Liver (tissue), 9 donors: Measurements from ENCODE around the gene MYO16. TPM values are rescaled to one million over a fixed set of nuclear protein-coding genes. Genes with fewer than 3 reads are reported as not detected.

Experiments used
- DNase-seq: peaks from one replicate; pipeline ENCODE4 v3.0.0-alpha.2; 2017; ENCODE audit warnings: low spot score
- H3K27ac ChIP-seq, 2 donors: one replicate each; pipeline ENCODE4 v1.7.0; 2013; ENCODE audit warnings: inconsistent platforms in 2 of 2, low read length in 2 of 2, control low read depth in 1 of 2, low read depth in 1 of 2, mild to moderate bottlenecking in 1 of 2
- H3K27me3 ChIP-seq, 4 donors: one replicate each; pipeline versions ENCODE4 v1.6.1 to v1.7.0; 2013; ENCODE audit warnings: low read length in 3 of 4, inconsistent platforms in 1 of 4, mild to moderate bottlenecking in 1 of 4, moderate library complexity in 1 of 4; ENCODE audit not compliant: control insufficient read depth in 4 of 4, insufficient read depth in 4 of 4
- H3K36me3 ChIP-seq, 4 donors: one replicate each; pipeline versions ENCODE4 v1.6.1 to v1.7.0; 2013; ENCODE audit warnings: low read length in 3 of 4, mild to moderate bottlenecking in 3 of 4, low read depth in 1 of 4, moderate library complexity in 1 of 4; ENCODE audit not compliant: control insufficient read depth in 4 of 4, insufficient read depth in 3 of 4
- H3K4me1 ChIP-seq, 4 donors: one replicate each; pipeline versions ENCODE4 v1.6.1 to v1.7.0; 2013; ENCODE audit warnings: low read length in 3 of 4, mild to moderate bottlenecking in 3 of 4, moderate library complexity in 1 of 4; ENCODE audit not compliant: control insufficient read depth in 4 of 4, insufficient read depth in 4 of 4
- H3K4me3 ChIP-seq, 3 donors: one replicate each; pipeline versions ENCODE4 v1.6.1 to v1.7.0; 2013; ENCODE audit warnings: low read length in 3 of 3, control low read depth in 1 of 3, low read depth in 1 of 3, mild to moderate bottlenecking in 1 of 3
- H3K9ac ChIP-seq, 2 donors: one replicate each; pipeline ENCODE4 v1.7.0; 2013; ENCODE audit warnings: low read length in 2 of 2, mild to moderate bottlenecking in 2 of 2, moderate library complexity in 2 of 2, control low read depth in 1 of 2, low read depth in 1 of 2
- H3K9me3 ChIP-seq, 4 donors: one replicate each; pipeline versions ENCODE4 v1.6.1 to v1.7.0; 2013; ENCODE audit warnings: low read length in 3 of 4; ENCODE audit not compliant: control insufficient read depth in 4 of 4
- ATF3 ChIP-seq: IDR thresholded peaks from 2 replicates; pipeline ENCODE4 v1.6.1; 2016; ENCODE audit warnings: antibody characterized with exemption
- CTCF ChIP-seq: fragments of 150-350 bp; IDR thresholded peaks from 2 replicates; pipeline ENCODE4 v1.5.1; 2017; ENCODE audit warnings: improper control_type of control experiment, low read depth, low read length; ENCODE audit not compliant: missing input control
- EGR1 ChIP-seq, 2 donors: IDR thresholded peaks; 2 replicates each; pipeline ENCODE4 v1.6.1; 2016 to 2018; ENCODE audit warnings: antibody characterized with exemption in 2 of 2, low read depth in 2 of 2
- FOXA1 ChIP-seq: IDR thresholded peaks from 2 replicates; pipeline ENCODE4 v1.6.1; 2016; ENCODE audit warnings: antibody characterized with exemption
- FOXA2 ChIP-seq: IDR thresholded peaks from 2 replicates; pipeline ENCODE4 v1.6.1; 2016; ENCODE audit warnings: antibody characterized with exemption
- GABPA ChIP-seq, 2 donors: IDR thresholded peaks in 1 of 2; conservative IDR thresholded peaks in 1 of 2; 2 replicates each; pipeline ENCODE4 v1.6.1; 2016; ENCODE audit warnings: antibody characterized with exemption in 2 of 2, mild to moderate bottlenecking in 1 of 2, moderate library complexity in 1 of 2
- HNF4A ChIP-seq, 2 donors: conservative IDR thresholded peaks; 2 replicates each; pipeline ENCODE4 v1.6.1; 2016; ENCODE audit warnings: antibody characterized with exemption in 2 of 2, mild to moderate bottlenecking in 2 of 2
- HNF4G ChIP-seq: IDR thresholded peaks from 2 replicates; pipeline ENCODE4 v1.6.1; 2016; ENCODE audit warnings: antibody characterized with exemption
- JUND ChIP-seq, 2 donors: IDR thresholded peaks; 2 replicates each; pipeline ENCODE4 v1.6.1; 2016; ENCODE audit warnings: antibody characterized with exemption in 2 of 2
- MAX ChIP-seq: IDR thresholded peaks from 2 replicates; pipeline ENCODE4 v1.6.1; 2016; ENCODE audit warnings: antibody characterized with exemption
- NR2F2 ChIP-seq: IDR thresholded peaks from 2 replicates; pipeline ENCODE4 v1.6.1; 2016; ENCODE audit warnings: antibody characterized with exemption
- RAD21 ChIP-seq, 2 donors: IDR thresholded peaks; 2 replicates each; pipeline ENCODE4 v1.6.1; 2016; ENCODE audit warnings: antibody characterized with exemption in 2 of 2, mild to moderate bottlenecking in 2 of 2
- REST ChIP-seq: IDR thresholded peaks from 2 replicates; pipeline ENCODE4 v1.6.1; 2016; ENCODE audit warnings: antibody characterized with exemption, mild to moderate bottlenecking
- RXRA ChIP-seq, 2 donors: IDR thresholded peaks; 2 replicates each; pipeline ENCODE4 v1.6.1; 2017 to 2018; ENCODE audit warnings: antibody characterized with exemption in 2 of 2, mild to moderate bottlenecking in 1 of 2
- SP1 ChIP-seq: IDR thresholded peaks from 2 replicates; pipeline ENCODE4 v1.6.1; 2018; ENCODE audit warnings: antibody characterized with exemption, mild to moderate bottlenecking
- TAF1 ChIP-seq: conservative IDR thresholded peaks from 2 replicates; pipeline ENCODE4 v1.6.1; 2016; ENCODE audit warnings: antibody characterized with exemption, mild to moderate bottlenecking
- YY1 ChIP-seq: IDR thresholded peaks from 2 replicates; pipeline ENCODE4 v1.6.1; 2016; ENCODE audit warnings: antibody characterized with exemption, mild to moderate bottlenecking
- ZBTB33 ChIP-seq: IDR thresholded peaks from 2 replicates; pipeline ENCODE4 v1.6.1; 2016; ENCODE audit warnings: antibody characterized with exemption
- WGBS: extraction: QIAGEN DNeasy Blood & Tissue Kit; methylation state at CpG from one replicate; pipeline ENCODE4 v1.1.7; 2013; 5-methylcytosine and 5-hydroxymethylcytosine counted together
- polyA plus RNA-seq, 2 donors: library from polyadenylated mRNA; stranded (reverse) in 1 of 2; unstranded in 1 of 2; fragments of 200-250 nt in 1 of 2; fragments of >200 nt in 1 of 2; fragmentation: Nextera tagmentation in 1 of 2; extraction: Ambion mirVana in 1 of 2; gene quantifications; one replicate each; pipeline versions ENCODE4 v1.2.1 to v1.2.3, GENCODE V29; 2013 to 2015
- total RNA-seq, 2 donors: library from RNA; depleted of rRNA; stranded (reverse); fragments of >200 nt; gene quantifications; one replicate each; pipeline ENCODE4 v1.2.3, GENCODE V29; 2014
- donor health status: healthy.
- donor health status: healthy.
- donor health status: healthy.
- donor health status: healthy.
- donor health status: healthy.

MYO16 gene
- total and polyA plus RNA-seq, 4 donors = 0.37 to 1.1 (median 0.68) TPM

GRCh38 chr13:109243311-109243951 is 614.0 kb downstream of the MYO16 start:
- Histone ChIP-seq H3K27ac (no peak overlapping the region), H3K9me3 (no peaks in the 10 kb centered on the region)
- WGBS = 56% methylated on average over 9 of the region's 9 CpGs

More at GRCh38 chr13:109243311-109243951, 614.0 kb downstream of the MYO16 start:
- Histone ChIP-seq H3K9ac (no peak overlapping the region), H3K36me3 (no peaks in the 10 kb centered on the region), H3K27me3 (no peaks in the 10 kb centered on the region), H3K4me1 (no peaks in the 10 kb centered on the region), H3K4me3 (no peak overlapping the region)
- TF ChIP-seq FOXA2 (no peak), RXRA (IDR thresholded peaks at IDR 0.05) (no peak), HNF4G (no peak), GABPA (IDR thresholded peaks at IDR 0.05 in 1 of 2, conservative IDR thresholded peaks at IDR 0.05 in 1 of 2) (no peak), SP1 (no peak), CTCF (no peak), JUND (IDR thresholded peaks at IDR 0.05) (no peak), FOXA1 (no peak), ZBTB33 (no peak), NR2F2 (no peak), TAF1 (no peak), ATF3 (no peak), HNF4A (conservative IDR thresholded peaks at IDR 0.05) (no peak), MAX (no peak), YY1 (no peak), EGR1 (IDR thresholded peaks at IDR 0.05; ENCODE audit: low read depth in 2 of 2) (no peak), RAD21 (IDR thresholded peaks at IDR 0.05) (no peak), REST (no peak)
- no peak for DNase-seq
